Measurements from ENCODE around the gene PCDHGA1. TPM values are rescaled to one million over a fixed set of nuclear protein-coding genes. Genes with fewer than 3 reads are reported as not detected.
"Not testable (repeated sequence)": the region's sequence is repeated elsewhere in the genome, so short reads cannot be mapped to it uniquely, and the experiment has no call there.

The PCDHGA1 gene
- total and polyA plus RNA-seq, 7 donors: 0.27 to 2.1 (median 0.59) TPM

- Histone ChIP-seq H3K9me3 (peaks cover 23% of the 10 kb centered on the region), H3K27me3 (ENCODE audit: insufficient read depth in 3 of 3, low read length in 2 of 3) (peaks cover 0 to 28% (median 18%) of the 10 kb centered on the region in 3 donors), H3K4me3 (no peak overlapping the region), H3K27ac (no peak overlapping the region), H3K4me1 (no peaks in the 10 kb centered on the region), H3K36me3 (ENCODE audit: insufficient read depth in 1 of 2, low read depth in 1 of 2) (no peaks in the 10 kb centered on the region)
- DNase-seq (no peak), ATAC-seq (no peak)
- intact Hi-C loops (cut with DNase I): no loop called here
- no peak for TF ChIP-seq CTCF (IDR thresholded peaks at IDR 0.05)
- WGBS, 3 donors: 13 to 19% (median 18%) methylated on average over 1 of the region's 1 CpG
Measured at GRCh38 chr5:141342773-141343172, 12.5 kb downstream of the PCDHGA1 start.

GRCh38 chr5:141343242-141343952, 13.1 kb downstream of the PCDHGA1 start, which contains the start of gene PCDHGA3:
PCDHGA3 (plus strand) TSS chr5:141343829; CDS start chr5:141344034, 205 bp downstream.
- WGBS, 3 donors: 25% methylated on average over 9 of the region's 9 CpGs
- H3K4me3 ChIP-seq: peak within 1 kb of the TSS; percentile 56
- H3K9me3 ChIP-seq: peaks cover 23% of the 10 kb centered on the region
- ATAC-seq (peak; percentile 68 to 84 (median 79)), DNase-seq (no peak)
- H3K27ac ChIP-seq: peak within 1 kb of the TSS; percentile 50
- no peaks in the 10 kb centered on the region for H3K4me1 ChIP-seq
- H3K27me3 ChIP-seq (ENCODE audit: insufficient read depth in 3 of 3, low read length in 2 of 3): peaks cover 0 to 28% (median 18%) of the 10 kb centered on the region in 3 donors
- no peaks in the 10 kb centered on the region for H3K36me3 ChIP-seq (ENCODE audit: insufficient read depth in 1 of 2, low read depth in 1 of 2)
- peak; percentile 41 for TF ChIP-seq CTCF (IDR thresholded peaks at IDR 0.05)
- intact Hi-C loops (cut with DNase I): no loop called here

- Histone ChIP-seq H3K27me3 (ENCODE audit: insufficient read depth in 3 of 3, low read length in 2 of 3) (peaks cover 0 to 24% (median 14%) of the 10 kb centered on the region in 3 donors), H3K4me1 (no peaks in the 10 kb centered on the region), H3K36me3 (ENCODE audit: insufficient read depth in 1 of 2, low read depth in 1 of 2) (no peaks in the 10 kb centered on the region), H3K9me3 (peaks cover 17% of the 10 kb centered on the region), H3K4me3 (peak overlapping the region; percentile 56), H3K27ac (peak overlapping the region; percentile 50)
- no peak for DNase-seq
- ATAC-seq: peak; percentile 46 to 70 (median 59)
- TF ChIP-seq CTCF (IDR thresholded peaks at IDR 0.05): no peak
- WGBS, 3 donors: 23 to 28% (median 24%) methylated on average over 31 of the region's 31 CpGs
- intact Hi-C loops (cut with DNase I): no loop called here
Measured at GRCh38 chr5:141343953-141344463, 13.7 kb downstream of the PCDHGA1 start.

GRCh38 chr5:141345327-141345726, 15.0 kb downstream of the PCDHGA1 start:
- intact Hi-C loops (cut with DNase I): no loop called here
- TF ChIP-seq CTCF (IDR thresholded peaks at IDR 0.05): no peak
- 36 to 43% (median 36%) methylated on average over 20 of the region's 20 CpGs for WGBS, 3 donors
- Histone ChIP-seq H3K27ac (no peak overlapping the region), H3K4me3 (no peak overlapping the region), H3K27me3 (ENCODE audit: insufficient read depth in 3 of 3, low read length in 2 of 3) (peaks cover 0 to 23% (median 9%) of the 10 kb centered on the region in 3 donors), H3K9me3 (peaks cover 8% of the 10 kb centered on the region), H3K4me1 (no peaks in the 10 kb centered on the region), H3K36me3 (ENCODE audit: insufficient read depth in 1 of 2, low read depth in 1 of 2) (no peaks in the 10 kb centered on the region)
- DNase-seq: no peak
- no peak for ATAC-seq

GRCh38 chr5:141346017-141346416, 15.7 kb downstream of the PCDHGA1 start:
- DNase-seq: peak in 1 of 2 donors; percentile 36
- H3K4me1 ChIP-seq; H3K4me3 ChIP-seq; H3K36me3 ChIP-seq (ENCODE audit: insufficient read depth in 1 of 2, low read depth in 1 of 2); H3K27ac ChIP-seq; intact Hi-C loops (cut with DNase I); H3K9me3 ChIP-seq; ATAC-seq: not testable (repeated sequence)
- WGBS, 3 donors: 35 to 53% (median 49%) methylated on average over 21 to 27 of the region's 35 CpGs
- peaks cover 0 to 26% (median 9%) of the 10 kb centered on the region in 3 donors for H3K27me3 ChIP-seq (ENCODE audit: insufficient read depth in 3 of 3, low read length in 2 of 3)

All from psoas muscle (tissue), 8 donors.